GM18870 (cell line): ENCODE measurements around the gene HERPUD1.
"Not testable (repeated sequence)": the region's sequence is repeated elsewhere in the genome, so short reads cannot be mapped to it uniquely, and the experiment has no call there.

ENCODE experiments used
- ATAC-seq: cut with Tn5 transposase; IDR thresholded peaks from one replicate; pipeline ENCODE4 v1.9.1; 2021; ENCODE audit warnings: moderate library complexity; ENCODE audit not compliant: unreplicated experiment

The HERPUD1 gene

GRCh38 chr16:56931892-56932720 lies at the start of gene HERPUD1:
TSS of gene HERPUD1 (plus strand) at chr16:56932142. CDS start at chr16:56932245, 103 bp downstream.
- peak; percentile 64 for ATAC-seq

GRCh38 chr16:56883586-56883985 lies 48.4 kb upstream of the HERPUD1 start:
- no peak for ATAC-seq

- ATAC-seq = no peak
These were observed 47.8 kb upstream of the HERPUD1 start for GRCh38 chr16:56884026-56884582.

- not testable (repeated sequence) for ATAC-seq
These were observed 47.0 kb upstream of the HERPUD1 start for GRCh38 chr16:56884929-56885328.

GRCh38 chr16:56885446-56886162 lies 46.3 kb upstream of the HERPUD1 start:
- no peak for ATAC-seq

GRCh38 chr16:56886296-56886695 lies 45.6 kb upstream of the HERPUD1 start:
- no peak for ATAC-seq

GRCh38 chr16:56886826-56887225 lies 45.1 kb upstream of the HERPUD1 start:
- ATAC-seq = no peak

- peak; percentile 45 for ATAC-seq
These were observed 43.1 kb upstream of the HERPUD1 start for GRCh38 chr16:56888806-56889205.

- no peak for ATAC-seq
These were observed 42.7 kb upstream of the HERPUD1 start for GRCh38 chr16:56889206-56889605.

- ATAC-seq = no peak
These were observed 40.3 kb upstream of the HERPUD1 start for GRCh38 chr16:56891685-56892084.

- ATAC-seq = no peak
These were observed 39.2 kb upstream of the HERPUD1 start for GRCh38 chr16:56892705-56893104.

- ATAC-seq = no peak
These were observed 37.5 kb upstream of the HERPUD1 start for GRCh38 chr16:56894331-56894917.

- ATAC-seq = no peak
These were observed 36.1 kb upstream of the HERPUD1 start for GRCh38 chr16:56895813-56896212.

- no peak for ATAC-seq
These were observed 35.7 kb upstream of the HERPUD1 start for GRCh38 chr16:56896244-56896643.

GRCh38 chr16:56897026-56897799 lies 34.7 kb upstream of the HERPUD1 start:
- ATAC-seq = no peak

- ATAC-seq = peak; percentile 82
These were observed 33.1 kb upstream of the HERPUD1 start for GRCh38 chr16:56898847-56899246.

- ATAC-seq = no peak
These were observed 28.1 kb upstream of the HERPUD1 start for GRCh38 chr16:56903866-56904265.

GRCh38 chr16:56907401-56907800 lies 24.5 kb upstream of the HERPUD1 start:
- no peak for ATAC-seq

- no peak for ATAC-seq
These were observed 22.4 kb upstream of the HERPUD1 start for GRCh38 chr16:56909527-56909979.

- no peak for ATAC-seq
These were observed 21.8 kb upstream of the HERPUD1 start for GRCh38 chr16:56910112-56910511.
